ENCODE data around the gene KCP.

The KCP gene

GRCh38 chr7:128912281-128912680 lies 1.8 kb upstream of the KCP start:
- peak overlapping the region; percentile 61 for H3K27ac ChIP-seq (ENCODE audit: low read length)
- peak overlapping the region; percentile 40 for H3K4me2 ChIP-seq (ENCODE audit: low read length)
- H3K79me2 ChIP-seq (ENCODE audit: low read length): no peaks in the 10 kb centered on the region
- H3K36me3 ChIP-seq (replicated peaks; ENCODE audit: low read depth, low read length): no peaks in the 10 kb centered on the region
- H3K9me3 ChIP-seq (ENCODE audit: insufficient read depth, low read length): no peaks in the 10 kb centered on the region
- H3K27me3 ChIP-seq (ENCODE audit: low read depth, low read length): no peaks in the 10 kb centered on the region
- H3K4me1 ChIP-seq (ENCODE audit: low read length): peaks cover 51% of the 10 kb centered on the region
- no peak overlapping the region for H3K4me3 ChIP-seq (ENCODE audit: low read length)
- H4K20me1 ChIP-seq (ENCODE audit: insufficient read depth, low read length): no peaks in the 10 kb centered on the region
- H3K9ac ChIP-seq (ENCODE audit: low read length): peak overlapping the region; percentile 34; the same call in 1 of the 2 replicates
- TF ChIP-seq EZH2phosphoT487 (IDR thresholded peaks at IDR 0.05; ENCODE audit: low read depth) (no peak), CTCF (IDR thresholded peaks at IDR 0.05; ENCODE audit: low read depth, low read length) (no peak)
- H2AFZ ChIP-seq (ENCODE audit: low read depth, low read length): peak overlapping the region; percentile 58; the same call in 1 of the 2 replicates

DNA sequence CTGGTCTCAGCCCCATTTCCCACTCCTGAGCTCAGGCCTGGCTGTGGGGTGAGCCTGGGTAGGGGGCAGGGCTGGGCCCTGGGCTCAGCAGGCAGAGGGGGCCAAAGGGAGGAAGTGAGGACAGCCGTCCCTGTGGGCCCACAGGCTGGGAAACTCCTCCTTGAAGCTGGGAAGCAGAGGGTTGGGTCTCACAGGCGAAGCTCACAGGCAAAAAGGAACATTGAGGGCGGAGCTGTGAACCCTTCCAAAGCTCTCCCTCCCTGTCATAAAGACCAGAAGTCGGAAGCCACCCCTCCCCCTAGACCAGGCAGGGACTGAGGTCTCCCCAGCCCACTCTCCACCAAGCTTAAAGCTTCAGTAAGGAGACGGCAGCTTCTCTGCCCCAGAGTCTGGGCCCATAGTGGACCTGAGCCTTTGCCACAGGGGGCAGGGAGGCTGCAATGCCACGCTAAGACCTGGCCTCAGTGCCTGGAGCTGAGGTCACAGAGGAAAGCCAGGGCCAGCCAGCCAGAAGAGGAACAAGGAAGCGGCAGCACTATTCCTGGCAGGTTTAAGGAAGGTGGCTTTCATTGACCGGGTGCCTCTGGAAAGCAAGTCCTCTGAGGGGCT lies 1.0 kb upstream of the KCP start:
- peak overlapping the region; percentile 34; the same call in 1 of the 2 replicates for H3K9ac ChIP-seq (ENCODE audit: low read length)
- peak overlapping the region; percentile 58; the same call in 1 of the 2 replicates for H2AFZ ChIP-seq (ENCODE audit: low read depth, low read length)

GRCh38 chr7:128909625-128910568 lies 612 bp downstream of the KCP start:
- Histone ChIP-seq H4K20me1 (ENCODE audit: insufficient read depth, low read length) (no peaks in the 10 kb centered on the region), H3K27me3 (ENCODE audit: low read depth, low read length) (no peaks in the 10 kb centered on the region), H3K36me3 (replicated peaks; ENCODE audit: low read depth, low read length) (no peaks in the 10 kb centered on the region), H3K9me3 (ENCODE audit: insufficient read depth, low read length) (no peaks in the 10 kb centered on the region), H3K79me2 (ENCODE audit: low read length) (no peaks in the 10 kb centered on the region), H3K4me1 (ENCODE audit: low read length) (peaks cover 49% of the 10 kb centered on the region), H3K4me3 (ENCODE audit: low read length) (no peak overlapping the region), H3K4me2 (ENCODE audit: low read length) (no peak overlapping the region), H3K27ac (ENCODE audit: low read length) (no peak overlapping the region), H3K9ac (ENCODE audit: low read length) (no peak overlapping the region), H2AFZ (ENCODE audit: low read depth, low read length) (no peak overlapping the region)
- TF ChIP-seq CTCF (IDR thresholded peaks at IDR 0.05; ENCODE audit: low read depth, low read length) (no peak), EZH2phosphoT487 (IDR thresholded peaks at IDR 0.05; ENCODE audit: low read depth) (no peak)

More for the DNA sequence above, 1.0 kb upstream of the KCP start:
- H3K4me1 ChIP-seq (ENCODE audit: low read length): peaks cover 51% of the 10 kb centered on the region
- H3K27ac ChIP-seq (ENCODE audit: low read length): peak overlapping the region; percentile 61
- no peaks in the 10 kb centered on the region for H3K79me2 ChIP-seq (ENCODE audit: low read length)
- no peak overlapping the region for H3K4me3 ChIP-seq (ENCODE audit: low read length)
- no peaks in the 10 kb centered on the region for H4K20me1 ChIP-seq (ENCODE audit: insufficient read depth, low read length)
- no peaks in the 10 kb centered on the region for H3K9me3 ChIP-seq (ENCODE audit: insufficient read depth, low read length)
- peak overlapping the region; percentile 40 for H3K4me2 ChIP-seq (ENCODE audit: low read length)
- no peak for TF ChIP-seq EZH2phosphoT487 (IDR thresholded peaks at IDR 0.05; ENCODE audit: low read depth)
- no peak for TF ChIP-seq CTCF (IDR thresholded peaks at IDR 0.05; ENCODE audit: low read depth, low read length)
- H3K36me3 ChIP-seq (replicated peaks; ENCODE audit: low read depth, low read length): no peaks in the 10 kb centered on the region
- H3K27me3 ChIP-seq (ENCODE audit: low read depth, low read length): no peaks in the 10 kb centered on the region

Data from OCI-LY3 (cell line).